DMS53 (cell line): ENCODE measurements around the gene LIN37.
A peak's percentile ranks its signal among the peaks of the same experiment; 100 is the strongest.
"Not testable (repeated sequence)": the region's sequence is repeated elsewhere in the genome, so short reads cannot be mapped to it uniquely, and the experiment has no call there.

Source experiments
- DNase-seq: peaks from one replicate; lab custom pipeline; 2025; lab: John Stamatoyannopoulos, UW

Gene LIN37

GRCh38 chr19:35753634-35754369, 5.4 kb downstream of the LIN37 start:
- no peak for DNase-seq

- DNase-seq = no peak
Observed at GRCh38 chr19:35754370-35755130, 6.2 kb downstream of the LIN37 start.

GRCh38 chr19:35755131-35755549, 6.8 kb downstream of the LIN37 start:
- no peak for DNase-seq

- DNase-seq = no peak
Observed at GRCh38 chr19:35755550-35756376, 7.4 kb downstream of the LIN37 start.

GRCh38 chr19:35756377-35757230, 8.2 kb downstream of the LIN37 start, which contains the start of gene HSPB6:
Gene HSPB6, minus strand, starts transcription at chr19:35757029. Its CDS starts 21 bp downstream, at chr19:35757008.
- peak; percentile 75 for DNase-seq

- DNase-seq = peak; percentile 93
Observed at GRCh38 chr19:35757231-35757748, 8.9 kb downstream of the LIN37 start.

GRCh38 chr19:35757749-35758608, 9.6 kb downstream of the LIN37 start, which contains the start of gene PROSER3:
Gene PROSER3, plus strand, starts transcription at chr19:35758176. Its CDS starts 40 bp downstream, at chr19:35758216.
- peak; percentile 100 for DNase-seq

- no peak for DNase-seq
Observed at GRCh38 chr19:35759697-35760096, 11.3 kb downstream of the LIN37 start.

GRCh38 chr19:35760711-35761349, 12.5 kb downstream of the LIN37 start:
- no peak for DNase-seq

- no peak for DNase-seq
Observed at GRCh38 chr19:35764432-35765315, 16.3 kb downstream of the LIN37 start.

- no peak for DNase-seq
Observed at GRCh38 chr19:35766571-35767104, 18.3 kb downstream of the LIN37 start.

- no peak for DNase-seq
Observed at GRCh38 chr19:35767288-35768081, 19.1 kb downstream of the LIN37 start.

- DNase-seq = no peak
Observed at GRCh38 chr19:35768082-35768421, 19.7 kb downstream of the LIN37 start.

- DNase-seq = not testable (repeated sequence)
Observed at GRCh38 chr19:35772362-35772761, 24.0 kb downstream of the LIN37 start.

GRCh38 chr19:35773020-35773806, 24.8 kb downstream of the LIN37 start:
- DNase-seq = peak; percentile 53

- DNase-seq = peak; percentile 83
Observed at GRCh38 chr19:35774274-35775045, 26.1 kb downstream of the LIN37 start.
